ENCODE measurements around the gene RIC8B.

Gene RIC8B

DNA sequence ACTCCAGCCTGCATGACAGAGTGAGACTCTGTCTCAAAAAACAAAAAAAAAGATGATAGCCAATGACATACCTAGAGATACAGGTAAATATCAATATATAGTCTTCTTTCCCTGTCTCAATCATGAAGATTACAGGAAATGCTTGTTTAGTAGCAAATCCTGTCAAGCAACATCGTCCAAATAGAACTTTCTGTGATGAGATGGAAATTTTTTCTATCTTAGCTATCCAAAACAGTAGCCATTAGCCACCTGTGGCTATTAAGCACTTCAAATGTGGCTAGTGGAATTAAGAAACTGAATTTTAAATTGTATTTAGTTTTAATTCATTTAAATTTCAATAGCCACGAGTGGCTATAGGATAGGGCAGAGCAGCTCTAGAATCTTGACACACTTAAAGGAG lies 33.2 kb upstream of the RIC8B start:
- H3K27ac ChIP-seq (ENCODE audit: low read depth, low read length), result no peak overlapping the region
- no peak overlapping the region for H3K9ac ChIP-seq (ENCODE audit: low read depth, low read length)
- 58% methylated on average over 1 of the region's 2 CpGs for WGBS
- H3K27me3 ChIP-seq (ENCODE audit: insufficient read depth, low read length), result no peaks in the 10 kb centered on the region
- no peak overlapping the region for H3K4me3 ChIP-seq (ENCODE audit: low read length)
- no peaks in the 10 kb centered on the region for H3K9me3 ChIP-seq (ENCODE audit: insufficient read depth, low read depth, low read length)
- H3K36me3 ChIP-seq (ENCODE audit: insufficient read depth, low read length), result no peaks in the 10 kb centered on the region
- peaks cover 50% of the 10 kb centered on the region for H3K4me1 ChIP-seq (ENCODE audit: insufficient read depth, low read length)

DNA sequence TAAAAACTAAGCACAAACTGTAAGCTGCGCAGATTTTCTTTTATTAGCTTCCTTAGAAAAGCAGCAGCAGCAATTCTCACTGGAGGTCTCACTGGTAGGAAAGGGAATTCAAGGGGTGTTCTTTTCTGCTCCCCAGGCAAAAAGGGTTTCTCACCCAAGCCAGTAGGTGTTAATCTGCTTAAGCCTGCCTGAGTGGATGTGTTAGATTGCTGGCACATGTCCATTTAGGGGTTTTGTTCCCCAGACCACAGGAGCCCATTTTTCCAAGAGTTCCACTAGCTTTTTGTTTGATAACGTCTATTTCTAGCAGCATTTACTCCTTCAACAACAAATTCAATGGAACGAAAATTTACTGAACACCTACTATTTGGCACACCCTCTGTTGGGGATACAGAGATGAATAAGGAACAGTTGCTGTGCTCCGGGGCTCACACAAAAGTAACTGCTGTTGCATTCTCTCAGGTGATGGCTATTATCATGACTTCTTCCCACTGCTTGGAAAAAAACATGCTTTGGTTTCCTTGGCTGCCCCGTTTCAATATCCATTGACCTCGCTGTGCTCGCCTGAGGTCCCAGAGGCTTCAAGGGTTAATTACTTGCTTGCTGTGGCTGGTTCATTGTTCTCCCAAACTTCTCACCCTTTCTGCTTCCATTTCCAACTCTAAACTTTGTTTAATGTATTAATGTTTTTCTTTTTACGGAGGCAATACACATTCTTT lies 31.1 kb upstream of the RIC8B start:
- Histone ChIP-seq H3K9ac (ENCODE audit: low read depth, low read length) (no peak overlapping the region), H3K9me3 (ENCODE audit: insufficient read depth, low read depth, low read length) (no peaks in the 10 kb centered on the region), H3K4me3 (ENCODE audit: low read length) (no peak overlapping the region), H3K27ac (ENCODE audit: low read depth, low read length) (no peak overlapping the region), H3K4me1 (ENCODE audit: insufficient read depth, low read length) (peaks cover 46% of the 10 kb centered on the region), H3K36me3 (ENCODE audit: insufficient read depth, low read length) (no peaks in the 10 kb centered on the region), H3K27me3 (ENCODE audit: insufficient read depth, low read length) (no peaks in the 10 kb centered on the region)
- WGBS, result 61% methylated on average over 7 of the region's 8 CpGs

DNA sequence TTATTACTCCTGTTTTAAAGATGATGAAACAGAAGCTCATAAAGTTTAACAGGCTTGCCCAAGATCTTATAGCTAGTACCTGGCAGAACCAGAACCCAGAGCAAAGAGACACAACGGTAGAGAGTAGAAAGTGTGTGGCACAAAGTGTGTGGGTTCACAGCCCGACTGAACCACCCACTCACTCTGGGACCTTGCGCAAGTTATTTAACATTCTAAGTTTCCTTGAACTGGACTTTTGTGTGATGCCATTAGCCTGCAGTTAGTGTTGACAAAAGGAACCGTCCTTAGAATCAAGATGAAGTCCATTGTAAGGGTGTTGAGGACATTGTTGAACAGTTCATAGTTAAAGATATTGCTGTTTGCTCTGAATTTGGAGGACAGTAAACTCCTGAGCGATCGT lies 29.9 kb upstream of the RIC8B start:
- no peaks in the 10 kb centered on the region for H3K36me3 ChIP-seq (ENCODE audit: insufficient read depth, low read length)
- no peak overlapping the region for H3K4me3 ChIP-seq (ENCODE audit: low read length)
- 90% methylated on average over 6 of the region's 6 CpGs for WGBS
- H3K9ac ChIP-seq (ENCODE audit: low read depth, low read length), result no peak overlapping the region
- H3K27me3 ChIP-seq (ENCODE audit: insufficient read depth, low read length), result no peaks in the 10 kb centered on the region
- no peaks in the 10 kb centered on the region for H3K9me3 ChIP-seq (ENCODE audit: insufficient read depth, low read depth, low read length)
- peaks cover 41% of the 10 kb centered on the region for H3K4me1 ChIP-seq (ENCODE audit: insufficient read depth, low read length)
- H3K27ac ChIP-seq (ENCODE audit: low read depth, low read length), result no peak overlapping the region

DNA sequence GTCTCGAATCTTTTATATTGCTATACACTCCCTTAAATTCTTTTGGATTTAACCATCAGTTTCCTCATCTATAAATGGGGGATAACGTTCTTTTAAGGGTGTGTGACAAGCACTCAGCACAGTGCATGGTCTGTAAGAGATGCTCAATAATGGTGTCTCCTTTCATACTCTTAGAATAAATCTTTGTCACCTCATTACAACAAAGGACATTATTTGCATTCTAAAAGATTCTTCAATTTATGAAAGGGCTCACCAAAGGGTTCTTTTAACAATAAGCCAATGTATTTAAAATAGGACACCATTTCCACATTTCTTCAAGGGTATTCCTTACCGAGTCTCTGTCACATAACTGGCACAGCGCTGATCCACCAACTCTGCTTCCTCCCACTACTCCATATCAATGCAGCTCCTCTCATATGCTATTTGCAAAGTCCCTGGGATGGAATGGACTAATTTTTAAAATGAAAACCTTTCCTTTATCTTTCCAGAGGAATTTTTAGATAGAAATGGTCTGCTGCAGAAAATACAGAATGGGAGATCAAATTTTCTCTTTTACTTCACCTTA lies 29.2 kb upstream of the RIC8B start:
- Histone ChIP-seq H3K9me3 (ENCODE audit: insufficient read depth, low read depth, low read length) (no peaks in the 10 kb centered on the region), H3K27ac (ENCODE audit: low read depth, low read length) (no peak overlapping the region), H3K27me3 (ENCODE audit: insufficient read depth, low read length) (no peaks in the 10 kb centered on the region), H3K4me1 (ENCODE audit: insufficient read depth, low read length) (peaks cover 35% of the 10 kb centered on the region), H3K9ac (ENCODE audit: low read depth, low read length) (no peak overlapping the region), H3K4me3 (ENCODE audit: low read length) (no peak overlapping the region), H3K36me3 (ENCODE audit: insufficient read depth, low read length) (no peaks in the 10 kb centered on the region)
- WGBS, result 88% methylated on average over 3 of the region's 4 CpGs

DNA sequence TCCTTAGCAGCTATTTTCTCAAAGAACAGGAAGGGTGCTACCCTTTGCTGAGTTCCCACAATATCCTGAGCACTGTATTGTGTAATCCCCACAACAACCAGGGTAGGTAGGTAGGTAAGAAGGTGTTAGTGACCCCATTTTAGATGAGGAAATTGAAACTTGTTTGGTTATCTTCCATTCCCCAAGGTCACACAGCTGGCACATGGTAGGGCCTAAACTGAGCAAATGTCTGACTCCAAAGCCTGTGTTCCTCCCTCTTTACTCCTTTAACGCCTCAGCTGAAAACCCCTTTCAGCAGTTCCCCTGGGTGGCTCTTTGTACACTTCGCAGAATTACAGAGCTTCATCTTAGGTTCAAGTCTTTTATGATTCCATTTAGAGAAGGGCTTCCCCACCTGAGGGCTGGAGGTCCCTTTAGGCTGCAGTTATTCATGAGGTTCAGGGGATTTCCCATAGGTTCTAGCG lies 26.5 kb upstream of the RIC8B start:
- WGBS, result 93% methylated on average over 3 of the region's 3 CpGs
- Histone ChIP-seq H3K27me3 (ENCODE audit: insufficient read depth, low read length) (no peaks in the 10 kb centered on the region), H3K9ac (ENCODE audit: low read depth, low read length) (no peak overlapping the region), H3K36me3 (ENCODE audit: insufficient read depth, low read length) (no peaks in the 10 kb centered on the region), H3K27ac (ENCODE audit: low read depth, low read length) (no peak overlapping the region), H3K9me3 (ENCODE audit: insufficient read depth, low read depth, low read length) (no peaks in the 10 kb centered on the region), H3K4me3 (ENCODE audit: low read length) (no peak overlapping the region), H3K4me1 (ENCODE audit: insufficient read depth, low read length) (peaks cover 21% of the 10 kb centered on the region)

DNA sequence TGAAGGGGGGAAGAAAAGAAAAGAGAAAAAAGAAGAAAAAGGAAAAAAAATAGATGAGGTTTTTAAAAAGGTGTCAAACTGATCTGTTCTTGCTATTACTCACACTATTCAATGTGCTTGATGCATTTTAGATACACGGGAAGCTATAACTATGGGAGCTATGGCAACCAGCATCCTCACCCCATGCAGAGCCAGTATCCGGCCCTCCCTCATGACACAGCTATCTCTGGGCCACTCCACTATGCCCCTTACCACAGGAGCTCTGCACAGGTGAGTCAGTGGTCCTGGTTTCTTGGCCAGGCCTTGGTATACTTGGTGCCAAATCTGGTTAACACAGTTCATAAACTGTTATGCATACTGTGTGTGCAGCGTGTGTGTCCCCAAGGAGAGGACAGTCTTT lies 24.0 kb upstream of the RIC8B start:
- H3K9ac ChIP-seq (ENCODE audit: low read depth, low read length), result no peak overlapping the region
- 87% methylated on average over 3 of the region's 3 CpGs for WGBS

DNA sequence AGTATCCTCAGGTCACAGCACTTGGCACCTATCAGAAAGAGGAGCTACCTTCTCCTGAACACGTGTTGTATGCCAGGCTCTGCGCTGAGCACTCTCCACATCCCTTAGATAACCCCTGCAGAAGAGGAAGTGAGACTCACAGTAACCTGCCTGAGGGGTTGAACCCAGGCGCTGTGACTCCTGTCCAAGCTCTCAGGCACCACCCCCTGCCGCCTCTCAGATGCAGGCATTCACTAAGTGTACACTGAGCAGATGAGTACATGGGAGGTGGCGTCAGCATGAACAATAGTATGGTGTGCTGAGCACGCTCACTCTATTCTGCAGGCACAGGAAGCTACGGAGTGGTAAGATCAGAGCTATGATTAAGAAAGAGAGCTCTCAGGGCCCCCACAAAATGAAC lies 21.0 kb upstream of the RIC8B start:
- Histone ChIP-seq H3K27ac (ENCODE audit: low read depth, low read length) (no peak overlapping the region), H3K4me3 (ENCODE audit: low read length) (no peak overlapping the region), H3K9ac (ENCODE audit: low read depth, low read length) (no peak overlapping the region), H3K9me3 (ENCODE audit: insufficient read depth, low read depth, low read length) (no peaks in the 10 kb centered on the region), H3K36me3 (ENCODE audit: insufficient read depth, low read length) (no peaks in the 10 kb centered on the region), H3K27me3 (ENCODE audit: insufficient read depth, low read length) (no peaks in the 10 kb centered on the region), H3K4me1 (ENCODE audit: insufficient read depth, low read length) (no peaks in the 10 kb centered on the region)
- WGBS, result 92% methylated on average over 7 of the region's 7 CpGs

More for the DNA sequence above, 24.0 kb upstream of the RIC8B start:
- no peaks in the 10 kb centered on the region for H3K27me3 ChIP-seq (ENCODE audit: insufficient read depth, low read length)
- H3K4me3 ChIP-seq (ENCODE audit: low read length), result no peak overlapping the region
- no peaks in the 10 kb centered on the region for H3K36me3 ChIP-seq (ENCODE audit: insufficient read depth, low read length)
- no peak overlapping the region for H3K27ac ChIP-seq (ENCODE audit: low read depth, low read length)
- H3K4me1 ChIP-seq (ENCODE audit: insufficient read depth, low read length), result no peaks in the 10 kb centered on the region
- no peaks in the 10 kb centered on the region for H3K9me3 ChIP-seq (ENCODE audit: insufficient read depth, low read depth, low read length)

DNA sequence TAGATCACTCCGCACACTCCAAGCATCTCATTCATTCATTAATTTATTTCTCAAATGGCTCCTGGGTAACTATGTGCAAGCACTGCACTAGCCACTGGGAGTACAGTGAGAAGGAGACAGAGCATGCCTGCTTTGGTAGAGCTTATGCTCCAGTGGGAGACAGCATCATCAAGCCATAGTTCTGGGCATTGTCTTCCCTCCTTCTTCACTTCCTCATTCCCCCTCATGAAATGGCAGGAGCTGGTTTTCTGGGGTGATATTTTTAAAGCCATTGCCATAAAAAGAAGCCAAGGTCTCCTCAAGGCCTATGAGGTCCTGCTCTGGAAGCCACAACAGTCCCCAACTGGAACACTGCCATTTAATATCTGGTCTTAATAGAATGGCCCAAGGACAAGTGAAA lies 20.2 kb upstream of the RIC8B start:
- no peaks in the 10 kb centered on the region for H3K36me3 ChIP-seq (ENCODE audit: insufficient read depth, low read length)
- H3K4me3 ChIP-seq (ENCODE audit: low read length), result no peak overlapping the region
- 97% methylated on average over 1 of the region's 1 CpG for WGBS
- H3K27ac ChIP-seq (ENCODE audit: low read depth, low read length), result no peak overlapping the region
- H3K4me1 ChIP-seq (ENCODE audit: insufficient read depth, low read length), result peaks cover 1% of the 10 kb centered on the region; the same call in 1 of the 2 replicates
- no peaks in the 10 kb centered on the region for H3K27me3 ChIP-seq (ENCODE audit: insufficient read depth, low read length)
- no peak overlapping the region for H3K9ac ChIP-seq (ENCODE audit: low read depth, low read length)
- no peaks in the 10 kb centered on the region for H3K9me3 ChIP-seq (ENCODE audit: insufficient read depth, low read depth, low read length)

DNA sequence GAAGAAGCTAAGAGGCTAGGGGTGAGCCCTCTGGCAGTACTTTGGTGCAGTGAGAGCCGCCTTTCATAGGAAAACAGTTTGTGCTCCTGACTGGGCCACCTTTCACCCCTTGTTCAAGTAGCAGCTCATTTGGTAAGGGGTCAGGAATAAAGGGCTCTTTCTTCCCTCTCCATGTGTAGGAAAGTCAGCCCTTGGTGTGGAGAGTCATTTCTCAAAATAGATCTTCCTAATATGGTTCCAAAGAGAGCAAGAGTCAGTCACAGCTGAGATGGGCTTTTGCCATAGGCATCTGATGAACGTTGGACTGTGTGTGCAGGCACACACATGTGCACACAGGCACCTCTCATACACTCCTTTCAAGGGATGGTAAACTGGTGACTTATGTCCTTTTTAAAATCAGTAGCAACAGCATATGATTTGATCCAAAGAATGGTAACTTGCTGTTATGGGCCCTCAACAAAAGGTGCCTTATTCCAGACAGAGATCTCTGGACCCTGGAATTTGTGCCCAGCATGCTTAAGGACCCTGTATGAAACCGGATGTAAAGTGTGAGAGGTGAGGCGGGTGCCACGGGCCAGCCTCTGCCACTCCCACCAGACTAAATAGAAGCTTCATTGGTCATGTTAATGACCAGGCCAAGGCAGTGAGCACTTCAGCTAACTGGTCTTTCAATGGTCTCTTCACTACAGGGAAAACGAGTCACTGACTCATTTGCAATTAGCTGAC lies 16.7 kb upstream of the RIC8B start:
- H3K27ac ChIP-seq (ENCODE audit: low read depth, low read length), result no peak overlapping the region
- WGBS, result 84% methylated on average over 6 of the region's 6 CpGs
- H3K36me3 ChIP-seq (ENCODE audit: insufficient read depth, low read length), result no peaks in the 10 kb centered on the region
- H3K27me3 ChIP-seq (ENCODE audit: insufficient read depth, low read length), result no peaks in the 10 kb centered on the region
- H3K9me3 ChIP-seq (ENCODE audit: insufficient read depth, low read depth, low read length), result no peaks in the 10 kb centered on the region
- H3K4me3 ChIP-seq (ENCODE audit: low read length), result no peak overlapping the region
- H3K4me1 ChIP-seq (ENCODE audit: insufficient read depth, low read length), result peaks cover 18% of the 10 kb centered on the region
- no peak overlapping the region for H3K9ac ChIP-seq (ENCODE audit: low read depth, low read length)

DNA sequence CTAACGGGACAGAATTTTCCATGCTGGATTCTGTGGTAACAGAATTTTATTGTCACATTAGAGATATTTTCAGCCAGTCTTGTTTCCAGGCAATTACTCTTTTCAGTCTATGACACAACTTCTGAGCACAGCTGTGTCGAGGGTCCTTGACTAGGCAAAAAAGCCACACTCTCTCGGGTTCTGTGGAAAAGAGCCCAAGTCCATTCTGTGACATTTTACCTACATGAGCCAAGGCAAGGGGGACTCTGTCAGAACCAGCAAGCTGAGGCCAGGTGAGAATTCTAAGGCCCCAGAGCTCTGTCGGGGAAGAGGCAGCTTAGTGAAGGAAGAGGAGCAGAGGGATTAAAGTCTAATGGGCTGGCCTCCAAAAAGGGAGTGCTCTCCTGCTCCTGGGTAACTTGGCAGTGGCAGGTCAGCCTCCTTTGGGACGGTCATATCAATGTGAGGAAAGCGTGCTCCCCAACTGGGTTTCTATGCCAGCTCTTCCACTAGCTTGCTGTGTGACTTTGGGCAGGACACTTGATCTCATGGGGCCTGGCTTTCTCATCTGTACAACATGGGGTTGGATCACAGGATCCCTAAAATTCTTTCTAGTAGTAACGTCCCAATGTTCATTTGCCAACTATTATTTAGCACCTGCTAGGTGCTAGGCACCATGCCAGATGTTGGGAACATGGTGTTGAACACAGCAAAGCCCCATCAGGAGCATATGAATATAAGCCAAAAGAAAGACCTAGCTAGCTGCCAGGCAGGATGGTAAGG lies 16.0 kb upstream of the RIC8B start:
- H3K9me3 ChIP-seq (ENCODE audit: insufficient read depth, low read depth, low read length), result no peaks in the 10 kb centered on the region
- peaks cover 18% of the 10 kb centered on the region for H3K4me1 ChIP-seq (ENCODE audit: insufficient read depth, low read length)
- H3K4me3 ChIP-seq (ENCODE audit: low read length), result no peak overlapping the region
- 87% methylated on average over 7 of the region's 7 CpGs for WGBS
- H3K27me3 ChIP-seq (ENCODE audit: insufficient read depth, low read length), result no peaks in the 10 kb centered on the region
- H3K27ac ChIP-seq (ENCODE audit: low read depth, low read length), result no peak overlapping the region
- no peaks in the 10 kb centered on the region for H3K36me3 ChIP-seq (ENCODE audit: insufficient read depth, low read length)
- no peak overlapping the region for H3K9ac ChIP-seq (ENCODE audit: low read depth, low read length)
